ENCODE results near the gene STMN3.

STMN3 gene

DNA sequence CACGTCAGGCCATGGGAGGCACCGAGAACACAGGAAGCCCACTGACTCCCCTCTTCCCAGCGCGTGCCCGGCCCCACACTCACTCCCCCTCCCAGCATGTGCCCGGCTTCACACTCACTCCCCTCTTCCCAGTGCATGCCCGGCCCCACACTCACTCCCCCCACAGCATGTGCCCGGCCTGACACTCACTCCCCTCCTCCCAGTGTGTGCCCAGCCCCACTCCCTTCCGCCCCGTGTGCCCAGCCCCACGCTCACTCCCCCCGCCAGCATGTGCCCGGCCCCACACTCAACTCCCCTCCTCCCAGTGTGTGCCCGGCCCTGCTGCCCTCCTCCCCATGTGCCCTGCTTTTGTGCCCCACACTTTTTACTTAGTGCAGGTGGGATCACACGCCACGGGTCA lies 14.6 kb upstream of the STMN3 start:
- ATAC-seq (ENCODE audit: low read depth) (no peak), DNase-seq (ENCODE audit: low spot score) (no peak)
- no peaks in the 10 kb centered on the region for H3K9me3 ChIP-seq (ENCODE audit: severe bottlenecking)
- H3K36me3 ChIP-seq (ENCODE audit: low read depth) = peaks cover 86% of the 10 kb centered on the region
- no peak overlapping the region for H3K27ac ChIP-seq (ENCODE audit: poor library complexity, severe bottlenecking)
- TF ChIP-seq, protein P1, sequence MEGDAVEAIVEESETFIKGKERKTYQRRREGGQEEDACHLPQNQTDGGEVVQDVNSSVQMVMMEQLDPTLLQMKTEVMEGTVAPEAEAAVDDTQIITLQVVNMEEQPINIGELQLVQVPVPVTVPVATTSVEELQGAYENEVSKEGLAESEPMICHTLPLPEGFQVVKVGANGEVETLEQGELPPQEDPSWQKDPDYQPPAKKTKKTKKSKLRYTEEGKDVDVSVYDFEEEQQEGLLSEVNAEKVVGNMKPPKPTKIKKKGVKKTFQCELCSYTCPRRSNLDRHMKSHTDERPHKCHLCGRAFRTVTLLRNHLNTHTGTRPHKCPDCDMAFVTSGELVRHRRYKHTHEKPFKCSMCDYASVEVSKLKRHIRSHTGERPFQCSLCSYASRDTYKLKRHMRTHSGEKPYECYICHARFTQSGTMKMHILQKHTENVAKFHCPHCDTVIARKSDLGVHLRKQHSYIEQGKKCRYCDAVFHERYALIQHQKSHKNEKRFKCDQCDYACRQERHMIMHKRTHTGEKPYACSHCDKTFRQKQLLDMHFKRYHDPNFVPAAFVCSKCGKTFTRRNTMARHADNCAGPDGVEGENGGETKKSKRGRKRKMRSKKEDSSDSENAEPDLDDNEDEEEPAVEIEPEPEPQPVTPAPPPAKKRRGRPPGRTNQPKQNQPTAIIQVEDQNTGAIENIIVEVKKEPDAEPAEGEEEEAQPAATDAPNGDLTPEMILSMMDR (IDR thresholded peaks at IDR 0.05; ENCODE audit: poor library complexity, severe bottlenecking) = no peak
- H3K4me3 ChIP-seq (ENCODE audit: severe bottlenecking) = no peak overlapping the region
- no peaks in the 10 kb centered on the region for H3K27me3 ChIP-seq (ENCODE audit: insufficient read depth, poor library complexity, severe bottlenecking)
- no peaks in the 10 kb centered on the region for H3K4me1 ChIP-seq (ENCODE audit: insufficient read depth, poor library complexity, severe bottlenecking)

DNA sequence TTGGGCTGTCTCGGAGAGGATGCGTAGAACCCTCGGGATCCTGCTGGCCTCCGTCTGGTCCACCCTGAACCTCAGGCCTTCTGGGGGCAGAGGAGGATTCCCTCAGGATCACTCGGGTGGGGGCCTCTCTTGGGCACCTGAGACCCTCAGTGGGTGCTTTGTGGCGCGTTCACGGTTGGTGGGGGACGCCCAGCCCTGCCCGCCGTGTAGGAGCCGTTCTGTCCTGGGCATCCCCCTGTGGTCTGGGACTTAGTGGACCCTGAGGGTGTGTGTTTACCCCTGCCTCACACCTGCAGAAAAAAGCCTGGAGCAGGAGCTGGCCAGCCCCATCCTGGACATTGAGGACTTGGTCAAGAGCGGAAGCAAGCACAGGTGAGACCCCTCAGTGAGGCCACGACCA lies 12.5 kb upstream of the STMN3 start:
- Histone ChIP-seq H3K27ac (ENCODE audit: poor library complexity, severe bottlenecking) (no peak overlapping the region), H3K36me3 (ENCODE audit: low read depth) (peaks cover 86% of the 10 kb centered on the region), H3K27me3 (ENCODE audit: insufficient read depth, poor library complexity, severe bottlenecking) (no peaks in the 10 kb centered on the region), H3K4me3 (ENCODE audit: severe bottlenecking) (no peak overlapping the region), H3K9me3 (ENCODE audit: severe bottlenecking) (no peaks in the 10 kb centered on the region), H3K4me1 (ENCODE audit: insufficient read depth, poor library complexity, severe bottlenecking) (no peaks in the 10 kb centered on the region)
- TF ChIP-seq, protein P1 (IDR thresholded peaks at IDR 0.05; ENCODE audit: poor library complexity, severe bottlenecking) = no peak
- DNase-seq (ENCODE audit: low spot score) = no peak
- ATAC-seq (ENCODE audit: low read depth) = no peak

DNA sequence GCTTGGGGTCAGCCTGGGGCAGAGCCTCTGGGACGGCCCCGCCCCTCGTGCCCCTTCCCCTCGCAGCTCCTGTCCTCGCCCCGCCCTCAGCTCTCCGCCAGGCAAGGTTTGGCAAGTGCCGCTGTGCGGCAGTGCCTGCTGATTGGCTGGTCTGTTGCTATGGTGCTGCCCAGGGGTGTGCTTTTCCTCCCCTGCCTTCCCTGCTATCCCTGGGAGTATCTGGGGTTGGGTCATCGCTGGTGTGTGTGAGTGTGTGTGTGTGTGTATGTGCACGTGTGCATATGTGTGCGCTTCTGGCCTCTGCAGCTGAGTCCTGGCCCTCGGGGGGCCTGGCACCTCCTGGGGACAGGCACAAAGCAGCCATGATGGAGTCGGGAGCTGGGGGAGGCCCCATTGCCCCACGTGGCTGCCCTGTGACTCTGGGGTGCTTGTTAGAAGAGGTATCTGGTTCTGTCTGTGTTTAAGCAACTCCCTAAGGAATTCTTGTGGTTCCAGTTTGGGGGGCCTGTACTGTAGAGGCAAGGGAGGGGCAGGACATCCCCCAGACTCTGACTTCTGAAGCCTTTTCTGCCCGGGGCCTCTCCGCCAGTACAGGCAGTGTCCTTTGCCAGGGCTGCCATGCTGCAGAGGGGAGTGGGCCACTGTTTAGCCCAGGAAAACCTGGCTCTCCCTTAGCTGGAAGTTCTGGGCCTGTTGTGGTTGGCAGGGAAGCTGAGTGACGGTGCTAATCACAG lies 11.8 kb upstream of the STMN3 start:
- Histone ChIP-seq H3K9me3 (ENCODE audit: severe bottlenecking) (no peaks in the 10 kb centered on the region), H3K27ac (ENCODE audit: poor library complexity, severe bottlenecking) (no peak overlapping the region), H3K4me1 (ENCODE audit: insufficient read depth, poor library complexity, severe bottlenecking) (no peaks in the 10 kb centered on the region), H3K4me3 (ENCODE audit: severe bottlenecking) (no peak overlapping the region), H3K36me3 (ENCODE audit: low read depth) (peaks cover 93% of the 10 kb centered on the region), H3K27me3 (ENCODE audit: insufficient read depth, poor library complexity, severe bottlenecking) (no peaks in the 10 kb centered on the region)
- no peak for DNase-seq (ENCODE audit: low spot score)
- ATAC-seq (ENCODE audit: low read depth) = peak; percentile 32; the same call in 2 of the 3 replicates
- TF ChIP-seq, protein P1 (IDR thresholded peaks at IDR 0.05; ENCODE audit: poor library complexity, severe bottlenecking) = no peak

DNA sequence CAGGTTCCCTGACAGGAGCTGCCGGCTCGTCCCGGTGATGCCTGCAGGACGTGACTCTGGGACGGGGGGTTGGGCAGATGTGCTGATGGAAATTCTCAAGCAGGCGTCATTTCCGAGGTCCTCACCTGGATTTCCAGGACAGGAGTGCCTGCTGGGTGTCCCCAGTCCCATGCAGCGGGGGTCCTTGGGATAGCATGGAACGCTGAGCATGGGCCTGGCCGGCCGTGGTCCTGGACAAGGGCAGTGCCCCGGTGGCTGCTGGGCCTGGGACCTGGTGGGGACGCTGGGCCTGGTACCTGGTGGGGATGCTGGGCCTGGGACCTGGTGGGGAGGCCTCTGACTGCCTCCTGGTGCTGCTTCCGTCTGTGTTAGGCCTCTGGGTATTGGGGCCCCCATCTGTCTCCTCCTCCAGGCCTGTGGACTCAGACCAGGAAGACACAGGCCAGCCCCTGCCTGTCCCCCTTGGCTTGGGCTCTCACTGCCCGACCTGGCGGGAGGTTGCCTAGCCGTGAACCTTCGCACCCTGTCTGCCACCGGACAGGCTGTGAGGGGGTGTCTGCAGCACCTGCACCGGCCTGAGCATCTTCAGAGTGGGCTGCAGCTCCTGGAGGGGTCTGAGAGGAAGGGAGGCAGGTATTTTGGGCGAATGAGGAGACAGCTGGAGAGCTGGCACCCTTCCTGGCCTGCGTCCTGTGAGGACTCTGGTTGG lies 11.1 kb upstream of the STMN3 start:
- Histone ChIP-seq H3K4me1 (ENCODE audit: insufficient read depth, poor library complexity, severe bottlenecking) (no peaks in the 10 kb centered on the region), H3K27ac (ENCODE audit: poor library complexity, severe bottlenecking) (no peak overlapping the region), H3K27me3 (ENCODE audit: insufficient read depth, poor library complexity, severe bottlenecking) (no peaks in the 10 kb centered on the region), H3K9me3 (ENCODE audit: severe bottlenecking) (no peaks in the 10 kb centered on the region), H3K36me3 (ENCODE audit: low read depth) (peaks cover 96% of the 10 kb centered on the region), H3K4me3 (ENCODE audit: severe bottlenecking) (no peak overlapping the region)
- ATAC-seq (ENCODE audit: low read depth) (no peak; the same call in 2 of the 3 replicates), DNase-seq (ENCODE audit: low spot score) (no peak)
- TF ChIP-seq, protein P1 (IDR thresholded peaks at IDR 0.05; ENCODE audit: poor library complexity, severe bottlenecking) = no peak
